ENCODE results near the gene CPTP.

- TF ChIP-seq, protein P1, sequence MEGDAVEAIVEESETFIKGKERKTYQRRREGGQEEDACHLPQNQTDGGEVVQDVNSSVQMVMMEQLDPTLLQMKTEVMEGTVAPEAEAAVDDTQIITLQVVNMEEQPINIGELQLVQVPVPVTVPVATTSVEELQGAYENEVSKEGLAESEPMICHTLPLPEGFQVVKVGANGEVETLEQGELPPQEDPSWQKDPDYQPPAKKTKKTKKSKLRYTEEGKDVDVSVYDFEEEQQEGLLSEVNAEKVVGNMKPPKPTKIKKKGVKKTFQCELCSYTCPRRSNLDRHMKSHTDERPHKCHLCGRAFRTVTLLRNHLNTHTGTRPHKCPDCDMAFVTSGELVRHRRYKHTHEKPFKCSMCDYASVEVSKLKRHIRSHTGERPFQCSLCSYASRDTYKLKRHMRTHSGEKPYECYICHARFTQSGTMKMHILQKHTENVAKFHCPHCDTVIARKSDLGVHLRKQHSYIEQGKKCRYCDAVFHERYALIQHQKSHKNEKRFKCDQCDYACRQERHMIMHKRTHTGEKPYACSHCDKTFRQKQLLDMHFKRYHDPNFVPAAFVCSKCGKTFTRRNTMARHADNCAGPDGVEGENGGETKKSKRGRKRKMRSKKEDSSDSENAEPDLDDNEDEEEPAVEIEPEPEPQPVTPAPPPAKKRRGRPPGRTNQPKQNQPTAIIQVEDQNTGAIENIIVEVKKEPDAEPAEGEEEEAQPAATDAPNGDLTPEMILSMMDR (IDR thresholded peaks at IDR 0.05): no peak
- TF ChIP-seq POLR2A (IDR thresholded peaks at IDR 0.05): no peak
Observed at GRCh38 chr1:1360506-1361169, 36.0 kb downstream of the CPTP start.

Measured in Peyer's patch (tissue), 4 donors.